ENCODE results near the gene TSHZ1.

TSHZ1 gene

GRCh38 chr18:75280427-75281280 is 70.1 kb downstream of the TSHZ1 start:
- no peak overlapping the region for H3K9ac ChIP-seq (ENCODE audit: low read length)
- H3K4me2 ChIP-seq (ENCODE audit: low read length), result no peak overlapping the region
- no peaks in the 10 kb centered on the region for H3K27me3 ChIP-seq (ENCODE audit: low read depth, low read length)
- H3K9me3 ChIP-seq (ENCODE audit: insufficient read depth, low read length), result no peaks in the 10 kb centered on the region
- peaks cover 54% of the 10 kb centered on the region for H4K20me1 ChIP-seq (ENCODE audit: insufficient read depth, low read length)
- no peaks in the 10 kb centered on the region for H3K4me1 ChIP-seq (ENCODE audit: low read length)
- peaks cover 91% of the 10 kb centered on the region for H3K79me2 ChIP-seq (ENCODE audit: low read length)
- TF ChIP-seq EZH2phosphoT487 (IDR thresholded peaks at IDR 0.05; ENCODE audit: low read depth), result no peak
- no peak for TF ChIP-seq CTCF (IDR thresholded peaks at IDR 0.05; ENCODE audit: low read depth, low read length)
- H3K4me3 ChIP-seq (ENCODE audit: low read length), result no peak overlapping the region
- H2AFZ ChIP-seq (ENCODE audit: low read depth, low read length), result no peak overlapping the region
- peaks cover 15% of the 10 kb centered on the region for H3K36me3 ChIP-seq (replicated peaks; ENCODE audit: low read depth, low read length)
- no peak overlapping the region for H3K27ac ChIP-seq (ENCODE audit: low read length)

DNA sequence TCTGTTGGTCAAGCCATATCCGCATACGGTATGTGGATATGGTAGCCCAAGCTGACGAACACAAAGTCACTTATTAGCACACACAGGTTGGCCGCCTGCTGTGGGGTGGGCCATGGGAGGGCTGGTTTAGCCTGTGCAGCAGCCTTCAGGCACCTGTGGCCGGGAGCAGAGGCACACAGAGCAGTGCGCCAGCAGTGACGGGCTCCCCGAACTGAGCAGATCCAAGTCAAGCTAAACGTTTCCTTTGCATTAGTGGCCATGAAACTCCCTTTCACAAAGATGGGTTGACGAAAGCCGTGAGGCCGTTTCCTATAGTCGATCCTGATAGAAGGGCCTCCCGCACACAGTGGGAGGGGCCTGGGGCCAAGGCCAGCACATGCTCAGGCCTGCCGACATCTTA is 72.1 kb downstream of the TSHZ1 start:
- Histone ChIP-seq H3K79me2 (ENCODE audit: low read length) (peaks cover 70% of the 10 kb centered on the region), H3K4me1 (ENCODE audit: low read length) (no peaks in the 10 kb centered on the region), H3K27me3 (ENCODE audit: low read depth, low read length) (no peaks in the 10 kb centered on the region), H3K27ac (ENCODE audit: low read length) (no peak overlapping the region), H2AFZ (ENCODE audit: low read depth, low read length) (no peak overlapping the region), H3K4me2 (ENCODE audit: low read length) (no peak overlapping the region), H3K9ac (ENCODE audit: low read length) (no peak overlapping the region), H3K36me3 (replicated peaks; ENCODE audit: low read depth, low read length) (peaks cover 30% of the 10 kb centered on the region), H4K20me1 (ENCODE audit: insufficient read depth, low read length) (peaks cover 54% of the 10 kb centered on the region), H3K4me3 (ENCODE audit: low read length) (no peak overlapping the region), H3K9me3 (ENCODE audit: insufficient read depth, low read length) (no peaks in the 10 kb centered on the region)
- TF ChIP-seq EZH2phosphoT487 (IDR thresholded peaks at IDR 0.05; ENCODE audit: low read depth) (no peak), CTCF (IDR thresholded peaks at IDR 0.05; ENCODE audit: low read depth, low read length) (no peak)

GRCh38 chr18:75283731-75284130 is 73.1 kb downstream of the TSHZ1 start:
- no peaks in the 10 kb centered on the region for H3K9me3 ChIP-seq (ENCODE audit: insufficient read depth, low read length)
- H3K27ac ChIP-seq (ENCODE audit: low read length), result no peak overlapping the region
- TF ChIP-seq CTCF (IDR thresholded peaks at IDR 0.05; ENCODE audit: low read depth, low read length), result no peak
- no peak for TF ChIP-seq EZH2phosphoT487 (IDR thresholded peaks at IDR 0.05; ENCODE audit: low read depth)
- no peaks in the 10 kb centered on the region for H3K27me3 ChIP-seq (ENCODE audit: low read depth, low read length)
- H2AFZ ChIP-seq (ENCODE audit: low read depth, low read length), result no peak overlapping the region
- H3K4me2 ChIP-seq (ENCODE audit: low read length), result no peak overlapping the region
- H3K4me1 ChIP-seq (ENCODE audit: low read length), result no peaks in the 10 kb centered on the region
- no peak overlapping the region for H3K9ac ChIP-seq (ENCODE audit: low read length)
- no peak overlapping the region for H3K4me3 ChIP-seq (ENCODE audit: low read length)
- peaks cover 39% of the 10 kb centered on the region for H3K36me3 ChIP-seq (replicated peaks; ENCODE audit: low read depth, low read length)
- H4K20me1 ChIP-seq (ENCODE audit: insufficient read depth, low read length), result peaks cover 54% of the 10 kb centered on the region
- H3K79me2 ChIP-seq (ENCODE audit: low read length), result peaks cover 60% of the 10 kb centered on the region

GRCh38 chr18:75284566-75284965 is 74.0 kb downstream of the TSHZ1 start:
- peaks cover 53% of the 10 kb centered on the region for H3K79me2 ChIP-seq (ENCODE audit: low read length)
- no peak overlapping the region for H3K27ac ChIP-seq (ENCODE audit: low read length)
- H3K27me3 ChIP-seq (ENCODE audit: low read depth, low read length), result no peaks in the 10 kb centered on the region
- no peak overlapping the region for H3K4me3 ChIP-seq (ENCODE audit: low read length)
- no peak overlapping the region for H2AFZ ChIP-seq (ENCODE audit: low read depth, low read length)
- no peak overlapping the region for H3K4me2 ChIP-seq (ENCODE audit: low read length)
- H3K9me3 ChIP-seq (ENCODE audit: insufficient read depth, low read length), result no peaks in the 10 kb centered on the region
- peaks cover 46% of the 10 kb centered on the region for H4K20me1 ChIP-seq (ENCODE audit: insufficient read depth, low read length)
- TF ChIP-seq EZH2phosphoT487 (IDR thresholded peaks at IDR 0.05; ENCODE audit: low read depth) (no peak), CTCF (IDR thresholded peaks at IDR 0.05; ENCODE audit: low read depth, low read length) (no peak)
- no peak overlapping the region for H3K9ac ChIP-seq (ENCODE audit: low read length)
- H3K36me3 ChIP-seq (replicated peaks; ENCODE audit: low read depth, low read length), result peaks cover 46% of the 10 kb centered on the region
- no peaks in the 10 kb centered on the region for H3K4me1 ChIP-seq (ENCODE audit: low read length)

Measured in OCI-LY3 (cell line).